ENCODE data around the gene RCBTB1.

GRCh38 chr13:49530457-49530856, 54.9 kb downstream of the RCBTB1 start:
- TF ChIP-seq EZH2 (IDR thresholded peaks at IDR 0.05; ENCODE audit: low read length): no peak
- TF ChIP-seq, protein P1, sequence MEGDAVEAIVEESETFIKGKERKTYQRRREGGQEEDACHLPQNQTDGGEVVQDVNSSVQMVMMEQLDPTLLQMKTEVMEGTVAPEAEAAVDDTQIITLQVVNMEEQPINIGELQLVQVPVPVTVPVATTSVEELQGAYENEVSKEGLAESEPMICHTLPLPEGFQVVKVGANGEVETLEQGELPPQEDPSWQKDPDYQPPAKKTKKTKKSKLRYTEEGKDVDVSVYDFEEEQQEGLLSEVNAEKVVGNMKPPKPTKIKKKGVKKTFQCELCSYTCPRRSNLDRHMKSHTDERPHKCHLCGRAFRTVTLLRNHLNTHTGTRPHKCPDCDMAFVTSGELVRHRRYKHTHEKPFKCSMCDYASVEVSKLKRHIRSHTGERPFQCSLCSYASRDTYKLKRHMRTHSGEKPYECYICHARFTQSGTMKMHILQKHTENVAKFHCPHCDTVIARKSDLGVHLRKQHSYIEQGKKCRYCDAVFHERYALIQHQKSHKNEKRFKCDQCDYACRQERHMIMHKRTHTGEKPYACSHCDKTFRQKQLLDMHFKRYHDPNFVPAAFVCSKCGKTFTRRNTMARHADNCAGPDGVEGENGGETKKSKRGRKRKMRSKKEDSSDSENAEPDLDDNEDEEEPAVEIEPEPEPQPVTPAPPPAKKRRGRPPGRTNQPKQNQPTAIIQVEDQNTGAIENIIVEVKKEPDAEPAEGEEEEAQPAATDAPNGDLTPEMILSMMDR (optimal IDR thresholded peaks at IDR 0.05 in 1 of 3, IDR thresholded peaks at IDR 0.05 in 1 of 3, conservative IDR thresholded peaks at IDR 0.05 in 1 of 3; ENCODE audit: extremely low read depth in 1 of 3, insufficient read depth in 2 of 3, low read length in 3 of 3): no peak

Measured in keratinocyte (primary cell).